Measurements from ENCODE around the gene GSTA2.
"Not testable (repeated sequence)": the region's sequence is repeated elsewhere in the genome, so short reads cannot be mapped to it uniquely, and the experiment has no call there.

Gene GSTA2

DNA sequence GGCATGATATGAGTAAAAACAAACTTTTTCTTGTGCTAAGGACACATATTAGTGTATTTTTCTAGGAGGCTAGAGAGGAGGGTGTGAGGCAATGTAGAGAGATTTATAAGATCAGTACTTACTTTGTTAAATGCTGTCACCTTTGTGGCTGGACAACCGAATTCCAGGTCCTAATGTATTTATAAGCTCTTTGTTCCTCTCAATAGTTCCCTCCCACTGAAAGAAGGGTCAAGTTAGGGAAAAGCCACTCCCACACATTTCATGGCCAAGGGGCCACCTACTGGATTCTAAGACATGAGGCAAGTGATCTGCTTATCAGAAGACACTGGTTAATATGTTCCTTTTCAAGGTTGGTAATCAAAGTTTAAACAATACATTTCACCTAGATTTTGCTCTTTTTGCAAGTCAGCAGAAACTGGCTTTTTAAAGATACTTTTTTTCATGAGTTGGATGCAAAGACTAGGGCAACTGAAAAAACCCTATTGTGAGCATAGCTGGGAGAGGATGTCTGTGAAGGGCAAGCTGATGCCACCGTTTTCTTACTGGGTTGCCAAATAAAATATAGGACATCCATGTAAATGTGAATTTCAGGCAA lies at the start of gene GSTA2:
Gene GSTA2, minus strand, starts transcription at position 154 of the 595 bp plus-strand sequence. CDS start 5,528 bp downstream, outside the sequence.
- not testable (repeated sequence) for DNase-seq

DNA sequence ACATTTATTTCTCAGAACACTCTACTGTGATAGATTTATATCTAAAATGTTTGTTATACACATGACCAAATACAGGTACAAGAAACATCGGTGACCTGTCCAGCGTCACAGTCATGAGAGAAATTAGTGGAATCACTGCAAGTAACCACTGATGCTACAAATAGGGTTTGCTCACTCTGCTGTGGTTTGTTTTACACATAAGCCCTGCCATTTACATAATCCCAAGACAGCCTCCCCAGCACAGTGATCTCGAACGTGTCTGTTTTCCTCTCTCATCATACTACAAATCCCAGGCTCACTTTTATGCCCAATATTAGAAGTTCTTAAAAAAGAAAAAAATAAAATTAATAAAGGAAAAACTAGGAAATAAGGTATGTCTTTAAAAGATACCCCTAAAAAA lies 46.5 kb upstream of the GSTA2 start:
- not testable (repeated sequence) for DNase-seq

DNA sequence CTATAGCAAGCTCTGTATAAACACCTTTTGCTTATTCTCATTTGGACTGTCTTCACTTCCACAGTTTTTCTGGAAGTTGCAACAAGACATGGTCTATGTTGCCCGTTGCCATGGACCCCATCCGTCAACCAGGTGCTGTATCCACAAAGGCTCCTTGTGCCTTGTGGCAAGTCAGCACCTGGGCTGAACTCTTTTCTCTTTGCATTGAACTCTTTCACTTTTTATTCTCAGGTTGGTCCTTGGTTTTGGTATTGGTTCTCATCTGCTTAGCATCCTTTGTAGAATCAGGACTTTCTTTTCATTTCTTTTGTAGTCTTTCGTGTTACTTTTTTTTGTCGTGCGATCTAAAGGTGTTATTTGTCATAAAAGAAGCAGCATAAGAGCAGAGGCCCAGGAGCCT lies 45.4 kb upstream of the GSTA2 start:
- no peak for DNase-seq

- DNase-seq = not testable (repeated sequence)
Measured at GRCh38 chr6:52803668-52804255, 40.5 kb upstream of the GSTA2 start, which contains the start of gene GSTA1. GSTA1 (minus strand) TSS chr6:52803816; CDS start chr6:52799267, 4,549 bp downstream.

- no peak for DNase-seq
Measured at GRCh38 chr6:52802806-52803205, 39.5 kb upstream of the GSTA2 start.

DNA sequence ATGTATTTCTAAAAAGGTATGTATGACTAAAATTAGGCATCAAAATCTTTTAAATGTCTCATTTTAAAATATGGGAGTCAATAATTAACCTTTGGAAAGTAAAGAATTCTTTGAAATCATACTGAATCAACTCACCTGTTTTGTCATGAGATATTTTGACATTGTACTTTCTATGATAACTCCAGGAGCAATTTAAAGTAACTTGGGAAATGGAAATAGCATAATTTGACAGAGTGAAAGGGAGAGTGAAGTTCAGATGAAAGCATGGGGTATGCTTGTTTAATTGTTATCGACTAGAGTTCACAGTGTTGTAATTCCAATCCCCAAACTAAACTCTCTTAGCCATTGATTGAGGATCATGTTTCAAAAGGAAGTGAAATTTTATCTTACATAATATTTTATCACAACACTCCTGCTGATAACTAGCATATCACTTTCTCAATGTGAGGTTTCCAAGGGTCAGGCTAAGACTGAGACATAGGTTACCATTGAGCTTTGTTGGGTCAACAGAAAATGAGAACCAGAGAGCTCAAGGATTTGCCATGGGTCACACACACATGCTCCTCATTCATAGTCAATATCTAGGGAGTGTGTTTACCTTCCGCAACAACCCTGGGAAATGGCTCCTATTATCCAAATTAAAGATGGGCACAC lies 38.0 kb upstream of the GSTA2 start:
- no peak for DNase-seq

GRCh38 chr6:52799272-52799671 lies 36.0 kb upstream of the GSTA2 start:
- DNase-seq = not testable (repeated sequence)

- DNase-seq = not testable (repeated sequence)
Measured at GRCh38 chr6:52794366-52794765, 31.1 kb upstream of the GSTA2 start.

DNA sequence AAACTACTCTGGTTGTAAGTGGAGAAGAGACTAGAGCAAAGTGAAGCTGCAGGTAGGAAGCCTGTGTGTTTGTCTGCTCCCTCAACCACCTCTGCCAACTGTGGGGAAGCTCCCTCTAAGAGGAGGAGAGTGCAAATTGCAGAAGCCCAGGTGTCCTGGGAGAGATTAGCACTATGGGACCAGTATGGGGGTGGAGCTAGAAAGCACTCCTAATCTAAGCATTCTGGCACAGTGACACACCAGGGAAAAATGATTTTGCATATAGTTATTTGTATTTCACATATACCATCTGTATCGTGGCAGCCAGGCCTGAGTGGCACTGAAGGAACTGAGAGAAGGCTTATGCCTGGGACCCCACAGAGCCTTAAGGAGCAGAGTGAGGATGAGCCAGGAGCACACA lies 27.6 kb upstream of the GSTA2 start:
- DNase-seq = no peak

DNA sequence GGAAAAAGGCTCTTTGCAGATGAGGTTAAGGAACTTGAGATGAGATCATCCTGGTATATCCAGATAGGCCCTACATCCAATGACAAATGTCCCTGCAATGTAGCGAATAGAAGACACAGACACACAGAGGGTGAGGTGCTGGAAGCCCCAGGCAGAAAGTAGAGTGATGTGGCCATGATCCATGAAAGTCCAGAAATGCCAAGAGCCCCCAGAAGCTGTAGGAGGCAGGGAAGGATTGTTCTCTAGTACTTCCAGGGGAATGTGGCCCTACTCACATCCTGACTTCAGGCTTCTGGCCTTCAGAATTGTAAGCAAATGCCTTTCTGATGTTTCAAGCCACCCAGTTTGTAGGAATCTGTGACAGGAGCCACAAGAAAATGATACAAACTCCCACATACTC lies 26.4 kb upstream of the GSTA2 start:
- DNase-seq = not testable (repeated sequence)

DNA sequence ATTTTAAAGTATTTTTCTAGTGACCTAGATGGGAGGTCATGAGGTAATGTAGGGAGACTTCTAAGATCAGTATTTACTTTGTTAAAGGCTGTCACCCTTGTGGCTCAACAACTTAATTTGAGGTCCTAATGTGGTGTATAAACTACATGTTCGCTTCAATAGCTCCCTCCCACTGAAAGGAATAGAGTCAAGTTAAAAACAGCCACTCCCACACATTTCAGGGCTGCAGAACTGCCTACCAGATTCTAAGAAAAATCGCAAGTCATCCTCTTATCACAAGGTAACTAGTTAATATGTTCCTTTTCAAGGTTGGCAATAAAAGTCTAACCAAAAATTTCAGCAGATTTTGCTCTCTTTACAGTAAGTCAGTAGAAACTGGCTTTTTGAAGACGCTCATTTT lies 25.2 kb upstream of the GSTA2 start:
- DNase-seq = no peak

- DNase-seq = no peak
Measured at GRCh38 chr6:52787917-52788316, 24.6 kb upstream of the GSTA2 start.

DNA sequence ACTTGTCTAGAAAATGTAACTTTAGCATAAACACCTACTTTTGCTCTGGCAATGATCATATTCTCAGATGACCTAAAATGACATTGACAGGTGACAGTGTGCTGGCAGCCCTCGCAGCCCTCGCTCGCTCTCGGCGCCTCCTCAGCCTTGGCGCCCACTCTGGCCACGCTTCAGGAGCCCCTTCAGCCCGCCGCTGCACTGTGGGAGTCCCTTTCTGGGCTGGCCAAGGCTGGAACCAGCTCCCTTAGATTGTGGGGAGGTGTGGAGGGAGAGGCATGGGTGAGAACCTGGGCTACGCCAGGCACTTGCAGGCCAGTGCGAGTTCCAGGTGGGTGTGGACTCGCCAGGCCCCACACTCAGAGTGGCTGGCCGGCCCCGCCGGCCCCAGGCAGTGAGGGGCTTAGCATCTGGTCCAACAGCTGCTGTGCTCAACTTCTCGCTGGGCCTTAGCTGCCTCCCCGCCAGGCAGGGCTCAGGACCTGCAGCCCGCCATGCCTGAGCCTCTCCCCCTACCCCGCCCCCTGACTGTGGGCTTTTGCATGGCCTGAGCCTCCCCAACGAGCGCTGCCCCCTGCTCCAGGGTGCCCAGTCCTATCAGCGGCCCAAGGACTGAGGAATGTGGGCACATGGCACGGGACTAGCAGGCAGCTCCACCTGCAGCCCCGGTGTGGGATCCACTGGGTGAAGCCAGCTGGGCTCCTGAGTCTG lies 23.1 kb upstream of the GSTA2 start:
- no peak for DNase-seq

- DNase-seq = not testable (repeated sequence)
Measured at GRCh38 chr6:52782696-52783274, 19.5 kb upstream of the GSTA2 start.

DNA sequence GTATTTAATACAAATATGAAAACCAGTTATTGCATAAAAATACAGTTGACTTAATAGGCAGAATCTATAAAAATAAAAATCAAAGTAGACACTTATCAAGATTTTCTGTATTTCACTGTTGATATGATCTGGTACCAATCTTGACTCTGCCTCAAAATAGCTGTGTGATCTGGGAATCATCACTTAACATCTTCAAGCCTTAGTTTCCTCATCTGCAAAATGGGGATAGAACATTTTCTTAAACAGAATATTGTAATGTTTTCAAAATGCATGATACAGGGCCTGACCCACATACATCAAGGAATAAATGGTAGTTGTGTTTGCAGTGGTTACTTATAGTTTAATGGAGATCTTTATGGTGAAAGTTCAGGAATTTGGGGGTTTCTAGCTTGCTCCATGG lies 18.9 kb upstream of the GSTA2 start:
- not testable (repeated sequence) for DNase-seq

DNA sequence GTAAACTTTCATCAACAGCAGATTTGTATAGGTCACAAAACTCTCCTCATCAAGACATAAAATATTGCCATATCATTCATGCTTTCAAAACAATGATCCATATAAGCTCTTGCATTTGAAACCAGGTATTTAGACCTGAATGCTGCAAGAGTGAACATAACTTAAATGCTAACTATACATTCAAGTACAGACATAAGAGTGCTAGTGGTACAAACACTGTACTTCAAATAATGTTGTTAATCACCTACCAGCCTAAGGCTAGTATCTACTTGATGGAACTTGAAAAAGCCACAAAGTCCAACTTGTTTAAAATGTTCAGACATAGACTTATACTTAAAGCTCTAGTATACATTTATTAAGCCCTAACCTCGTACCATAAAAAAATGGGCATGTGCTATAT lies 16.0 kb upstream of the GSTA2 start:
- no peak for DNase-seq

GRCh38 chr6:52776711-52777351 lies 13.6 kb upstream of the GSTA2 start:
- DNase-seq = not testable (repeated sequence)

GRCh38 chr6:52769399-52769798 lies 6.1 kb upstream of the GSTA2 start:
- not testable (repeated sequence) for DNase-seq

DNA sequence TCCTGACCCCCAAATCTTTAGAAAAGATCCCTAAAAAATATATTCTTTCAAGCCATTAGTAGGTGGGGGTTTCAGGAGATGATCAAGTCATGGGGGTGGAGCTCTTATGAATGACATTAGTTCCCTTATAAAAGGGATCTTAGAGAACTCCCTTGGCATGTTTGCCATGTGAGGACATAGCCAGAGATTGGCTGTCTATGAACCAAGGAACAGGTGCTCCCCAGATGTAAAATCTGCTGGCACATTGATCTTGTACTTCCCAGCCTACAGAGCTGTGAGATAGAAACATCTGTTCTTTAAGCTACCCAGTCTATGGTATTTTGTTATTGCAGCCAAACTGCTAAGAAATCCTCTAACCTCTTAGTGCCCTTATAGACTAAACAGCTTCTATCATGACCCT lies 4.4 kb upstream of the GSTA2 start:
- DNase-seq = not testable (repeated sequence)

DNA sequence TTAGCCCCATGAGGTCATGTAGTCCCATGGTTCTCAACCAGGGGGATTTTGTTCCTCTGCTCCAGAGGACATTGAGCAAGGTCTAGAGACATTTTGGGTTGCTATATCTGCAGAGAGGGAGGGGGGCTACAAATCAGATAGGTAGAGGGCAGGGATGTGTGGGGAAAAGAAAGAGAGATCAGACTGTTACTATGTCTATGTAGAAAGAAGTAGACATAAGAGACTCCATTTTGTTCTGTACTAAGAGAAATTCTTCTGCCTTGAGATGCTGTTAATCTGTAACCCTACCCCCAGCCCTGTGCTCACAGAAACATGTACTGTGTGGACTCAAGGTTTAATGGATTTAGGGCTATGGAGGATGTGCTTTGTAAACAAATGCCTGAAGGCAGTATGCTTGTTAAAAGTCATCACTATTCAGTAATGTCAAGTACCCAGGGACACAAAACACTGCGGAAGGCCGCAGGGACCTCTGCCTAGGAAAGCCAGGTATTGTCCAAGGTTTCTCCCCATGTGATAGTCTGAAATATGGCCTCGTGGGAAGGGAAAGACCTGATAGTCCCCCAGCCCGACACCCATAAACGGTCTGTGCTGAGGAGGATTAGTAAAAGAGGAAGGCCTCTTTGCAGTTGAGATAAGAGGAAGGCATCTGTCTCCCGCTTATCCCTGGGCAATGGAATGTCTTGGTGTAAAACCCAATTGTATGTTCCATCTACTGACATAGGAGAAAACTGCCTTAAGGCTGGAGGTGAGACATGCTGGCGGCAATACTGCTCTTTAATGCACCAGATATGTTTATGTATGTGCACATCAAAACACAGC lies 1.4 kb downstream of the GSTA2 start:
- DNase-seq = not testable (repeated sequence)

DNA sequence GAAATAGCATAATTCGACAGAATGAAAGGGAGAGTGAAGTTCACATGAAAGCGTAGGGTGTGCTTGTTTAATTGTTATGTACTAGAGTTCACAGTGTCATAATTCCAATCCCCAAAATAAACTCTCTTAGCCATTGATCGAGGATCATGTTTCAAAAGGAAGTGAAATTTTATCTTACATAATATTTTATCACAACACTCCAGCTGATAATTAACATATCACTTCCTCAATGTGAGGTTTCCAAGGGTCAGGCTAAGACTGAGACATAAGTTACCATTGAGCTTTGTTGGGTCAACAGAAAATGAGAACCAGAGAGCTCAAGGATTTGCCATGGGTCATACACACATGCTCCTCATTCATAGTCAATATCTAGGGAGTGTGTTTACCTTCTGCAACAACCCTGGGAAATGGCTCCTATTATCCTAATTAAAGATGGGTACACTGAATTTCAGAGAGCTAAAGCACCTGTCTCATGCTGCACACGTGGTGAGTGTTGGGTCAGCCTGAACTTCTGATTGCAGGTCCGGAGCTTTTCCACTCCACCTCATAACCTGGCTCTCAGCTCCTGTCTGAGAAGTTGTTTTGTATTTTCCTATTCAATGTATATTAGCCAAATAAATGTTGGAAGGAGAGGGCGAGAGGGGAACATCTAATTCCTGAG lies 3.0 kb downstream of the GSTA2 start:
- no peak for DNase-seq
